Measurements from ENCODE around the gene INPP5A.

INPP5A gene

GRCh38 chr10:132612571-132613504 is 75.3 kb downstream of the INPP5A start:
- TF ChIP-seq, protein P1, sequence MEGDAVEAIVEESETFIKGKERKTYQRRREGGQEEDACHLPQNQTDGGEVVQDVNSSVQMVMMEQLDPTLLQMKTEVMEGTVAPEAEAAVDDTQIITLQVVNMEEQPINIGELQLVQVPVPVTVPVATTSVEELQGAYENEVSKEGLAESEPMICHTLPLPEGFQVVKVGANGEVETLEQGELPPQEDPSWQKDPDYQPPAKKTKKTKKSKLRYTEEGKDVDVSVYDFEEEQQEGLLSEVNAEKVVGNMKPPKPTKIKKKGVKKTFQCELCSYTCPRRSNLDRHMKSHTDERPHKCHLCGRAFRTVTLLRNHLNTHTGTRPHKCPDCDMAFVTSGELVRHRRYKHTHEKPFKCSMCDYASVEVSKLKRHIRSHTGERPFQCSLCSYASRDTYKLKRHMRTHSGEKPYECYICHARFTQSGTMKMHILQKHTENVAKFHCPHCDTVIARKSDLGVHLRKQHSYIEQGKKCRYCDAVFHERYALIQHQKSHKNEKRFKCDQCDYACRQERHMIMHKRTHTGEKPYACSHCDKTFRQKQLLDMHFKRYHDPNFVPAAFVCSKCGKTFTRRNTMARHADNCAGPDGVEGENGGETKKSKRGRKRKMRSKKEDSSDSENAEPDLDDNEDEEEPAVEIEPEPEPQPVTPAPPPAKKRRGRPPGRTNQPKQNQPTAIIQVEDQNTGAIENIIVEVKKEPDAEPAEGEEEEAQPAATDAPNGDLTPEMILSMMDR (conservative IDR thresholded peaks at IDR 0.05) = no peak
- TF ChIP-seq ZFX (IDR thresholded peaks at IDR 0.05) = no peak
- H3K27ac ChIP-seq = peak overlapping the region; percentile 61

GRCh38 chr10:132613566-132614348 is 76.2 kb downstream of the INPP5A start:
- no peak overlapping the region; the same call in 1 of the 2 replicates for H3K27ac ChIP-seq
- TF ChIP-seq, protein P1 (conservative IDR thresholded peaks at IDR 0.05) = no peak
- TF ChIP-seq ZFX (IDR thresholded peaks at IDR 0.05) = no peak

- TF ChIP-seq, protein P1 (conservative IDR thresholded peaks at IDR 0.05) = no peak
- no peak for TF ChIP-seq ZFX (IDR thresholded peaks at IDR 0.05)
Observed at GRCh38 chr10:132614431-132615340, 77.1 kb downstream of the INPP5A start.

DNA sequence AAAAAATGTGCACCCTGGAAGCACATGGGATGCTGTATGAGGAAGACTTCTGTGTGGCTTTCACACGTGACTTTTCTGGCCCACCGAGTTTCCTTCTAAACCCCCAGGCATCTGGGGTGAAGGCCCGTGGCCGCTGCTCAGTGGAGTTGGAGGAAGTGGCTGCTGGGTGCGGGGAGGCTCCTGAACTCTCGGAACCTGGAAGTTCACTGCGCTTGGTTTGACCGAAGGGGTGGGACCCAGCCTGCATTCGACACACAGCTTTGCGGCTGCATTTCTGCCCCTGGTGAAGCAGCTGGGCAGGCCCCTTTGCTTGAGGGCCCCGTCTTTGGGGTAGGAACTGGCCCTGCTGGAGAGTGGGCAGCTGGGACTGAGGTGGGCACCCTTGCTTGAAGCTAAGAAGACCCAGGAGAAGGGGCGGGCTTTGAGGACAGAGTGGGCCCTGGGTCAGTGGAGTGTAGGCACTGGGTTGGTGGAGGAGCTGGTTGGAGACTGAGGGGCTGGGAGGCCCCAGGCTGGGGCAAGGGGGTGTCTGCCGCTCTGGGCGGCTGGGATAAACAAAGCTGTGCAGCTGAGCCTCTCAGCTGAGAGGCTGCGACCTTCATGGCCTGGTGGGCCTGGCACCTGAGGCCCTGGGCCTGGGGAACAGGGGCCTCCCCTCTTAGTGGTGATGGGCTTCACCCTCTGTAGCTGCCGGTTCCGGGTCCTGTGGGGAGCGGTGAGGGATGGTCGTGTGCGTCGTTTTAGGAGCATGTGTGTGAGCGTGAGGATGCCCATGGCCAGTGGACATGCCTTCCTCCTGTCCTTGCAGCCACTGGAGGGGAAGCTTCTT is 78.0 kb downstream of the INPP5A start:
- TF ChIP-seq ZFX (IDR thresholded peaks at IDR 0.05) = no peak
- TF ChIP-seq, protein P1 (conservative IDR thresholded peaks at IDR 0.05) = no peak
- H3K27ac ChIP-seq = no peak overlapping the region

More at GRCh38 chr10:132614431-132615340, 77.1 kb downstream of the INPP5A start:
- H3K27ac ChIP-seq = no peak overlapping the region

DNA sequence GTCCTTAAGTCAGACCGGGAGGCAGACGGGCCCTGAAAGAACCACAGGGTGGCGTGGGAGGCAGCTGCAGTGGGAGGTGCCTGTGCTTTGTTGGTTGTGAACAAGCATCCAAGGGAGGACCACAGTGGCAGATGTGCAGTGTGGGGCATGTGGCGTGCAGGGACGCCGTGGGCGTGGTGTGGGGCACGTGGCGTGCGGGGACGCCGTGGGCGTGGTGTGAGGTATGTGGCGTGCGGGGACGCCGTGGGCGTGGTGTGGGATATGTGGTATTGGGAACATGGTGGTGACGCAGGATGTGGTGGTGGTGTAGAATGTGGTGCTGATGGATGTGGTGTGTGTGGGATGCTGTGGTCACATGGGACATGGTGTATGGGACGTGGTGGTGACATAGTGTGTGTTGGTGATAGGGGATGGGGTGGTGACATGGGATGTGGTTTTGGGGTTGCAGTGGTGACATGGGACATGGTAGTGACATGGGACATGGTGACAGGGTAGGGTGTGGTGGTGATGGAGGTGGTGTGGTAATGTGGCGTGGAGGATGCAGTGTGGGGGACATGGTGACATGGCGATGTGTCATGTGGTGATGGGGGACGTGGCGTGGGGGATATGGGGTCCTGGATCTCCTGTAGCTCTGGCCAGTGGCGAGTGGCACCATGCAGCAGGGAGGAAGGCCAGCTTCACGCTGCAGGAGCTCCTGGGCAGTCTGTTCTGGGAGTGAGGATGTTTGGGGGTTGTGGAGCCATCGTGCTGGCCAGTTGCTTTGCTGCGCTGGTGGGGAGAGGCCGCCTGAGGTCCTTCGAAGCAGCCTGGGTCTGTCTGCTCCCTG is 78.8 kb downstream of the INPP5A start:
- no peak for TF ChIP-seq ZFX (IDR thresholded peaks at IDR 0.05)
- TF ChIP-seq, protein P1 (conservative IDR thresholded peaks at IDR 0.05) = no peak
- no peak overlapping the region for H3K27ac ChIP-seq
